Skeletal muscle satellite cell (primary cell): ENCODE results near the gene COLEC12.

Source experiments
- H3K27me3 ChIP-seq: 2 replicates; pipeline ENCODE4 v1.7.0; 2013; ENCODE audit warnings: low read length; ENCODE audit not compliant: control insufficient read depth, insufficient read depth
- H3K36me3 ChIP-seq: 2 replicates; pipeline ENCODE4 v1.7.0; 2013; ENCODE audit warnings: mild to moderate bottlenecking, control low read depth, low read length; ENCODE audit not compliant: insufficient read depth
- H3K4me1 ChIP-seq: 2 replicates; pipeline ENCODE4 v1.7.0; 2013; ENCODE audit warnings: low read length; ENCODE audit not compliant: control insufficient read depth, insufficient read depth
- H3K4me2 ChIP-seq: 2 replicates; pipeline ENCODE4 v1.7.0; 2013; ENCODE audit warnings: mild to moderate bottlenecking, low read length
- H3K4me3 ChIP-seq: 2 replicates; pipeline ENCODE4 v1.7.0; 2013; ENCODE audit warnings: low read length
- H3K9ac ChIP-seq: 2 replicates; pipeline ENCODE4 v1.7.0; 2013; ENCODE audit warnings: mild to moderate bottlenecking, low read depth, low read length, moderate library complexity
- H3K9me3 ChIP-seq: replicated peaks from 2 replicates; pipeline ENCODE4 v1.7.0; 2013; ENCODE audit warnings: mild to moderate bottlenecking, control low read depth, low read length

COLEC12 gene

DNA sequence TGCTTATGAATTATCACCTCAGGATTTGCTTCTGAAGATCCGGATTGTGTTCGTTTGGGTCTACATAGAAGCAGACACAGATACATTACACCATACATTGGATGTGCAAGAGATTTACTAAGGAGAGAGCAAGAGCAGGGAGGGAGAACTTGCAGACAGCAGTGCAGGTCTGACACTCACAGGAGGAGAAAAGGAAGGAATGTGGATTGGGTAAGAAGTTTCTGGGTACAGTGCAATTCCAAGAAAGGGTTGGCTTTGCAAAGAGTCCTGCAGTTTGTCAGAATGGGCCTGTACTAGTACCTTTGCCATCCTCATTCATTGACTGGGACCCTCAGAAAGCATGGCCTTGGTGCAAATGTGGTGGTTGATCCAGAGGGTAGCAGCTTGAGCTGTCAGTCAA is 227.9 kb downstream of the COLEC12 start:
- Histone ChIP-seq H3K27me3 (no peaks in the 10 kb centered on the region), H3K9me3 (no peaks in the 10 kb centered on the region), H3K9ac (no peak overlapping the region), H3K4me3 (no peak overlapping the region), H3K4me1 (peaks cover 6% of the 10 kb centered on the region), H3K36me3 (no peaks in the 10 kb centered on the region), H3K4me2 (no peak overlapping the region)

DNA sequence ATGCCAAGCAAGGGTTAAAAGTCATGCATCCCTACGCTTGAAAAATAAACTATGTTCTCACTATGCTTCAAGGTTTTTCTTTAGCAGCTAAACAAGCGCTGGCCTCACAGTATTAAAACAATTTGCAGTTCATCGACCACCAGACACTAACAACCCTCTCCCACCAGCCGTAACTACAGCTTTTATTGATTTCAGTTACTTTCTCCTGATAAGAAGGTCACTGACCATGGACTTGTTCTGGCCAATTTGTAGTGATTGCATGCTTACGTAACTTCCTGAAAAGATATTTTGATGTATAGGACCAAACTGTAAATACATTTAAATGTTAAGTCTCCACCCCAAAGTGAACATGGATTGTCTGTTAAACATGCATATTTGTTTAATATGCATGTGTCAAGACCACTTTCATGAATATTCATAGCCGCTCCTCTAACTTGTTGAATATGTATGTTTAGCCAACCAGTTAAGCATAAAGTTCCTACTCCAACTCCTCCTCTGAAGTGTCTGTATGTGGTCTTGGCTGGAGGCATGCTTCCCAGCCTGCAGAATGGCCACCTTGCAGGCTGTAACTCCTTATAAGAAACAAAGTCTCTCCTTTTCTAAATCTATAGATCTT is 230.9 kb downstream of the COLEC12 start:
- Histone ChIP-seq H3K9ac (no peak overlapping the region), H3K4me2 (no peak overlapping the region), H3K4me1 (peaks cover 9% of the 10 kb centered on the region), H3K9me3 (no peaks in the 10 kb centered on the region), H3K36me3 (peaks cover 4% of the 10 kb centered on the region), H3K4me3 (no peak overlapping the region), H3K27me3 (no peaks in the 10 kb centered on the region)

DNA sequence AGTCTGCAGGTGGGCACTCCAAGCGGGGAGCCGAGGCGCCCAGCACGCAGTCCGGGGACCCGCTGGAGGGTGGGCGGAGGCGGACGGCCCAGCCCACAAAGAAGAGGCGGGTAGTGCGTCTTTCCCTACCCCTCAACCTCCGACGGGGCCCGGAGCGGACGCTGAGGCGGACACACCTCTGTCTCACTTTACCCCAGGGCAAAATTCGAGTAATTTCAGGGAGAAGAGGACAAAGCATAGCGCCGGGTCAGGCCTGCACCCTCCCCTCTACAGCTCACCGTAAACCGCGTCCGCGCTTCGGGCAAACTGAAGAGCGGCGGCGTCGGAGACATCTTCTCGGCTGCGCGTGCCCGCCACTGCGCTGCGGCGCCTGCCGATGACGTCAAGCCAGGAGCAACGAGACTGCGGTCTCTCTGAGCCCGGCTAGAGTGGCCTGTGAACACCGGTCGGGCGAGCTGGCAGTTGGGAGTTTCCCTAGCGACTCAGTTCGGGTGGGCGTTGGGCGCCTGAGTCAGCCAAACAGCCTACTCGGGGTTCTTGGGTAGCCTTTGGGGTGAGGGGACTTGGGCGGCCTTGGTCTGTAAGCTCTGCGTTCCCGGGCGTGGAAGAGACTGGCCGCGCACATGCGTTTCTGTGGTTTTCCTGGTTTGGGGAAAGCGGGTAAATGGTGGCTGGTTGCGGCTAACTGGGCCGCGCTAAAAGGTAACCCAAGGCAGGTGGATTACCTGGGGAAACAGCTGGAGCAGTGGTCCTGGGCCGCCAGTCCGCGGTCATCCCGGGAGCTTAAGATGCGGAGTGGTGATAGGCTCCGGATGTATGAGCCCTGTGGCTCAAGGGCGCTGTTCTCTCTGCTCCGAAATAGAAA is 232.6 kb downstream of the COLEC12 start, which contains the start of gene THOC1:
Gene THOC1, minus strand, starts transcription at position 360 of the 865 bp plus-strand sequence. Its CDS starts 28 bp downstream, at position 332.
- Histone ChIP-seq H3K4me1 (peaks cover 9% of the 10 kb centered on the region), H3K36me3 (peaks cover 14% of the 10 kb centered on the region), H3K9me3 (no peaks in the 10 kb centered on the region), H3K9ac (peak within 1 kb of the TSS; percentile 99), H3K4me3 (peak within 1 kb of the TSS; percentile 93), H3K27me3 (no peaks in the 10 kb centered on the region), H3K4me2 (peak within 1 kb of the TSS; percentile 93)

DNA sequence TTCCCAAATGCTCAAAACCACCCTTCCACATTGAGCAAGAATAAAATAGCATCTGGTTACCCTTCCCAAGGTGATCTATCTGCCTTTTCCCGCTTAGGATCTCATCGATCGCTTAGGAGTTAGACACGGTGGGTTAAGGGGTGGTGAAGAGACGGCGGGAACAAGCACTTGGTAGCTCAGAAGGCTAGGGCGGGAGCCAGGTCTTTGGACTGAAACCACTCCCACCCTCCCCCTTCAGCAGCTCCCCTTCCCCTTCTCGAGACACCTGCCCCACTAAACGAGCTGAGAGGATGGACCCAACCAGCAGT is 233.2 kb downstream of the COLEC12 start:
- H3K27me3 ChIP-seq: no peaks in the 10 kb centered on the region
- H3K4me2 ChIP-seq: peak overlapping the region; percentile 93
- H3K9ac ChIP-seq: peak overlapping the region; percentile 99
- no peaks in the 10 kb centered on the region for H3K9me3 ChIP-seq
- peaks cover 14% of the 10 kb centered on the region for H3K36me3 ChIP-seq
- H3K4me1 ChIP-seq: peaks cover 9% of the 10 kb centered on the region
- peak overlapping the region; percentile 93 for H3K4me3 ChIP-seq
